NB4 (cell line): ENCODE measurements around the gene CMKLR1.

Experiments
- DNase-seq: peaks from one replicate; pipeline ENCODE4 v3.0.0; 2010; ENCODE audit warnings: low read depth
- H3K4me3 ChIP-seq: one replicate; pipeline ENCODE4 v1.5.1; 2011; ENCODE audit warnings: mild to moderate bottlenecking, low read depth, low read length, moderate library complexity
- MYC ChIP-seq: IDR thresholded peaks from 2 replicates; pipeline ENCODE4 v1.6.1; 2011; ENCODE audit warnings: low read depth, low read length
- POLR2A ChIP-seq: IDR thresholded peaks from 2 replicates; pipeline ENCODE4 v1.6.1; 2011; ENCODE audit warnings: mild to moderate bottlenecking; ENCODE audit not compliant: insufficient read length; ENCODE audit errors: extremely low read depth
- TF ChIP-seq, protein P1 (sequence below): IDR thresholded peaks from one replicate; pipeline ENCODE4 v1.5.1; 2012; ENCODE audit warnings: low read depth, low read length
- TF ChIP-seq, protein P2 (sequence below): IDR thresholded peaks from 2 replicates; pipeline ENCODE4 v1.6.1; 2011; ENCODE audit warnings: low read depth, low read length

CMKLR1 gene

DNA sequence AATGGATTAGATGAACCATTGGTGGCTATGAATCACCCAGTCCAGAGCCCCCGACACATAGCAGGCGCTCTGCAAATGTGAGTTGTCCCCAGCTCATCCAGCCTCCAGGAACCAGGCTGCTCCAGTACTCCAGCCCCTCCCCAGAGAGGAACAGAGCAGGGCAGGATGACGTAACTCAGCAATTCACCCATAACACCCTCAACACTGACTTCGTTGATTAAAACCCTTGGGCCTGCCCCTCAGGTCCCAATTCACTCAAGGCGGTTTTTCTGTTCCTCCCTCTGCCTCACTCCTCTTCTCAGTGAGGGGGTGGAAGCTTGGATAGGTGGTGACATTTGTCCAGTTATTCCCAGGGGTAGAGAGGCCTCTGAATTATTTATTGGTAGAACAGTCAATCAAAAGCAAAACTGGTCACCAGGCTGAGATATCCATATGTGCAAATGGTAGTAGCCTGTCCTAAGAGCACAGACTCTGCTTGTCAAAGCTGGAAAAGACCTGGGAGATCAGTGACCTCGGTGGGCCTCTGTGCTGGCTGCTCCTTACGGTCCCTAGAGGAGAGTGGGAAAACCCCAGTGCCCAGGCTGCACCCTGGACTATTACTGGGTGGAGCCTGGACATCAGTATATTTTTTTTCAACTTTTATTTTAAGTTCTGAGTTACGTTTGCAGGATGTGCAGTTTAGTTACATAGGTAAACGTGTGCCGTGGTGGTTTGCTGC is 97.0 kb downstream of the CMKLR1 start:
- H3K4me3 ChIP-seq, result no peak overlapping the region
- TF ChIP-seq MYC, result no peak
- DNase-seq, result peak; percentile 42

DNA sequence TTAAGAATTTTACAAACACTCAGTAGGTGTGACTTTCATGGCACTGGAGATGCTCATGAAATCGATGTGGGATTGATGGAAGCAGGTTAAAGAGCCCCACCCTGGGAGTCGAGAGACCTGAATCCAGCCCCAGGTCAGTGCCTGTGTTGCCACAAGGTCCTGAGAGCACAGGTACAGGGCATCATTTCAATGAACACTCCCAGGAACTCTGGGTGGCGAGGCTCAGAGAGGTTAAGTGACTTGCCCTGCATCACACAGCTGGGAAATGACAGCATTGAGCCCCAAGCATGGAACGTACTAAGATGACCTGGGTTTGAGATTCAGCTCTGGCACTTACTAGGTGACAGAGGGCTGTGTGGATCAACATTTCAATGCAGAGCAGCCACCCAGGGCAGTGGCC is 98.2 kb downstream of the CMKLR1 start:
- no peak overlapping the region for H3K4me3 ChIP-seq
- DNase-seq, result no peak
- TF ChIP-seq MYC, result no peak
- TF ChIP-seq, protein P1, sequence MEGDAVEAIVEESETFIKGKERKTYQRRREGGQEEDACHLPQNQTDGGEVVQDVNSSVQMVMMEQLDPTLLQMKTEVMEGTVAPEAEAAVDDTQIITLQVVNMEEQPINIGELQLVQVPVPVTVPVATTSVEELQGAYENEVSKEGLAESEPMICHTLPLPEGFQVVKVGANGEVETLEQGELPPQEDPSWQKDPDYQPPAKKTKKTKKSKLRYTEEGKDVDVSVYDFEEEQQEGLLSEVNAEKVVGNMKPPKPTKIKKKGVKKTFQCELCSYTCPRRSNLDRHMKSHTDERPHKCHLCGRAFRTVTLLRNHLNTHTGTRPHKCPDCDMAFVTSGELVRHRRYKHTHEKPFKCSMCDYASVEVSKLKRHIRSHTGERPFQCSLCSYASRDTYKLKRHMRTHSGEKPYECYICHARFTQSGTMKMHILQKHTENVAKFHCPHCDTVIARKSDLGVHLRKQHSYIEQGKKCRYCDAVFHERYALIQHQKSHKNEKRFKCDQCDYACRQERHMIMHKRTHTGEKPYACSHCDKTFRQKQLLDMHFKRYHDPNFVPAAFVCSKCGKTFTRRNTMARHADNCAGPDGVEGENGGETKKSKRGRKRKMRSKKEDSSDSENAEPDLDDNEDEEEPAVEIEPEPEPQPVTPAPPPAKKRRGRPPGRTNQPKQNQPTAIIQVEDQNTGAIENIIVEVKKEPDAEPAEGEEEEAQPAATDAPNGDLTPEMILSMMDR, result no peak
- TF ChIP-seq POLR2A, result no peak

GRCh38 chr12:108240027-108240785 is 98.9 kb downstream of the CMKLR1 start:
- peak; percentile 12 for DNase-seq
- H3K4me3 ChIP-seq, result no peak overlapping the region
- TF ChIP-seq POLR2A, result no peak
- TF ChIP-seq, protein P1, result no peak
- TF ChIP-seq, protein P2, sequence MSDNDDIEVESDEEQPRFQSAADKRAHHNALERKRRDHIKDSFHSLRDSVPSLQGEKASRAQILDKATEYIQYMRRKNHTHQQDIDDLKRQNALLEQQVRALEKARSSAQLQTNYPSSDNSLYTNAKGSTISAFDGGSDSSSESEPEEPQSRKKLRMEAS, result no peak
- TF ChIP-seq MYC, result no peak

- no peak for DNase-seq
- TF ChIP-seq, protein P1, result no peak
- no peak for TF ChIP-seq POLR2A
- no peak for TF ChIP-seq MYC
- TF ChIP-seq, protein P2, result no peak
- H3K4me3 ChIP-seq, result no peak overlapping the region
These were observed 99.7 kb downstream of the CMKLR1 start for GRCh38 chr12:108239378-108239777.

GRCh38 chr12:108238474-108238873 is 100.6 kb downstream of the CMKLR1 start:
- DNase-seq, result no peak
- TF ChIP-seq, protein P1, result no peak
- TF ChIP-seq, protein P2, result no peak
- no peak for TF ChIP-seq POLR2A
- TF ChIP-seq MYC, result no peak
- H3K4me3 ChIP-seq, result no peak overlapping the region
